Measurements from ENCODE around the gene TXNL4B.

DNA sequence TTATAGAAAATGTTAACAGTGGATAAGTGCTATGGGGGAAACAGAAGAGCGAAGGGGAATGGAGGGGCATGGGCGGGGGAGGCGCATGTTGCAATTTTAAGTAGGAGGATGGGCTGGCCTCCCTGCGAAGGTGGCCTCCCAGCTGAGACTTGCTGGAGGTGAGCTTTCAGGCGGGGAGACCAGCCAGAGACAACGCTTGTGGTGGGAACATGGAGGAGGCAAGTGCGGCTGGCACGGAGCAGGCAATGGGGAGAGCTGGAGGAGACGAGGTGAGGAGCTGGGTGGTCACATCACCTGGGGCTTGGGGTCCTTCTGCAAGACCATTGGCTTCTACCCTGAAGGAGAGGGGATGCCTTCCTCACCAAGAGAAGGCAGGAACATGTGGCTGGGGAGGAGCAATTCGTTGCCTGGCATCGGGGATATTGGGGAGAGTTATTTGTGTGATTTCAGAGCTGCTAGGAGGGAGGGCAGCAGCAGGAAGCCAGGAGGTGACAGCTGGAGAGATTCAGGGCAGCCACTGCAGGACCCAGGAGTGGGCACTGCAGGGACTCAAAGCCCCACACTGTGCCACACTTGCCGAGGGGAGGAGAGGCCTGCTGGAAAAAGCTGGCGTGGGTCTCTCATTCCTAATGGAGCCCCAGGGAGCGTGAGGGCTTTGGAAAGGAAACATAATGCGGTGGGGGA, 44.1 kb upstream of the TXNL4B start:
- TF ChIP-seq, protein P1, sequence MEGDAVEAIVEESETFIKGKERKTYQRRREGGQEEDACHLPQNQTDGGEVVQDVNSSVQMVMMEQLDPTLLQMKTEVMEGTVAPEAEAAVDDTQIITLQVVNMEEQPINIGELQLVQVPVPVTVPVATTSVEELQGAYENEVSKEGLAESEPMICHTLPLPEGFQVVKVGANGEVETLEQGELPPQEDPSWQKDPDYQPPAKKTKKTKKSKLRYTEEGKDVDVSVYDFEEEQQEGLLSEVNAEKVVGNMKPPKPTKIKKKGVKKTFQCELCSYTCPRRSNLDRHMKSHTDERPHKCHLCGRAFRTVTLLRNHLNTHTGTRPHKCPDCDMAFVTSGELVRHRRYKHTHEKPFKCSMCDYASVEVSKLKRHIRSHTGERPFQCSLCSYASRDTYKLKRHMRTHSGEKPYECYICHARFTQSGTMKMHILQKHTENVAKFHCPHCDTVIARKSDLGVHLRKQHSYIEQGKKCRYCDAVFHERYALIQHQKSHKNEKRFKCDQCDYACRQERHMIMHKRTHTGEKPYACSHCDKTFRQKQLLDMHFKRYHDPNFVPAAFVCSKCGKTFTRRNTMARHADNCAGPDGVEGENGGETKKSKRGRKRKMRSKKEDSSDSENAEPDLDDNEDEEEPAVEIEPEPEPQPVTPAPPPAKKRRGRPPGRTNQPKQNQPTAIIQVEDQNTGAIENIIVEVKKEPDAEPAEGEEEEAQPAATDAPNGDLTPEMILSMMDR (IDR thresholded peaks at IDR 0.05): no peak
- TF ChIP-seq POLR2A (IDR thresholded peaks at IDR 0.05): no peak
